Hepatocyte (in vitro differentiated cells): ENCODE data around the gene FCHSD2. TPM values are rescaled to one million over a fixed set of nuclear protein-coding genes. Genes with fewer than 3 reads are reported as not detected.

ENCODE experiments used
- DNase-seq: peaks from one replicate; pipeline ENCODE4 v3.0.0-alpha.2; 2016; ENCODE audit warnings: low spot score
- H2AFZ ChIP-seq: fragments of 200-600 bp; sonication (generic); 2 replicates; pipeline ENCODE4 v1.6.0; 2016; ENCODE audit warnings: antibody characterized with exemption, mild to moderate bottlenecking
- H3K27ac ChIP-seq: fragments of 200-600 bp; sonication (generic); 2 replicates; pipeline ENCODE4 v1.5.1; 2016; ENCODE audit warnings: mild to moderate bottlenecking
- H3K27me3 ChIP-seq: fragments of 200-600 bp; sonication (generic); 2 replicates; pipeline ENCODE4 v1.6.1; 2016
- H3K36me3 ChIP-seq: fragments of 200-600 bp; sonication (generic); replicated peaks from 2 replicates; pipeline ENCODE4 v1.5.1; 2016; ENCODE audit warnings: low read depth; ENCODE audit not compliant: insufficient read depth
- H3K4me1 ChIP-seq: fragments of 200-600 bp; sonication (generic); 2 replicates; pipeline ENCODE4 v1.5.1; 2016; ENCODE audit warnings: mild to moderate bottlenecking, moderate library complexity; ENCODE audit not compliant: insufficient read depth
- H3K4me2 ChIP-seq: fragments of 200-600 bp; sonication (generic); 2 replicates; pipeline ENCODE4 v1.6.0; 2016
- H3K4me3 ChIP-seq: fragments of 200-600 bp; sonication (generic); 2 replicates; pipeline ENCODE4 v1.5.1; 2016; ENCODE audit warnings: mild to moderate bottlenecking
- H3K79me2 ChIP-seq: fragments of 200-600 bp; sonication (generic); 2 replicates; pipeline ENCODE4 v1.6.0; 2017; ENCODE audit warnings: mild to moderate bottlenecking
- H3K9me2 ChIP-seq: fragments of 200-600 bp; sonication (generic); replicated peaks from 2 replicates; pipeline ENCODE4 v1.6.0; 2017; ENCODE audit warnings: mild to moderate bottlenecking; ENCODE audit not compliant: insufficient read depth
- H3K9me3 ChIP-seq: fragments of 200-600 bp; sonication (generic); 2 replicates; pipeline ENCODE4 v1.5.1; 2016; ENCODE audit warnings: low read depth, mild to moderate bottlenecking
- H4K20me1 ChIP-seq: fragments of 200-600 bp; sonication (generic); 2 replicates; pipeline ENCODE4 v1.6.0; 2016; ENCODE audit warnings: mild to moderate bottlenecking; ENCODE audit not compliant: insufficient read depth, poor library complexity, severe bottlenecking
- CTCF ChIP-seq: fragments of 200-600 bp; sonication (generic); IDR thresholded peaks from 2 replicates; pipeline ENCODE4 v1.5.1; 2016; ENCODE audit warnings: antibody characterized with exemption, mild to moderate bottlenecking; ENCODE audit not compliant: poor library complexity
- EZH2 ChIP-seq: fragments of 200-600 bp; sonication (generic); IDR thresholded peaks from 2 replicates; pipeline ENCODE4 v1.6.1; 2016; ENCODE audit warnings: antibody characterized with exemption, mild to moderate bottlenecking, borderline replicate concordance
- EZH2phosphoT487 ChIP-seq: fragments of 200-600 bp; sonication (generic); IDR thresholded peaks from one replicate; pipeline ENCODE4 v1.6.1; 2018; ENCODE audit warnings: antibody characterized with exemption, mild to moderate bottlenecking, low read depth, moderate library complexity; ENCODE audit not compliant: unreplicated experiment, severe bottlenecking
- WGBS: methylation state at CpG from one replicate; pipeline ENCODE4 v1.1.6; 2016; ENCODE audit warnings: low lambda C conversion rate; ENCODE audit errors: missing lambda C conversion rate; 5-methylcytosine and 5-hydroxymethylcytosine counted together
- polyA plus RNA-seq: library from polyadenylated mRNA; unstranded; fragments of >200 nt; fragmentation: Nextera tagmentation; extraction: Ambion mirVana; gene quantifications from 2 replicates; pipeline ENCODE4 v1.2.1, GENCODE V29; 2016
- total RNA-seq: library from RNA; depleted of rRNA; stranded (reverse); fragments of >200 nt; gene quantifications from 2 replicates; pipeline ENCODE4 v1.2.3, GENCODE V29; 2014

FCHSD2 gene
- total and polyA plus RNA-seq, 2 experiments from 2014 or later = 9.1 to 13.1 TPM

DNA sequence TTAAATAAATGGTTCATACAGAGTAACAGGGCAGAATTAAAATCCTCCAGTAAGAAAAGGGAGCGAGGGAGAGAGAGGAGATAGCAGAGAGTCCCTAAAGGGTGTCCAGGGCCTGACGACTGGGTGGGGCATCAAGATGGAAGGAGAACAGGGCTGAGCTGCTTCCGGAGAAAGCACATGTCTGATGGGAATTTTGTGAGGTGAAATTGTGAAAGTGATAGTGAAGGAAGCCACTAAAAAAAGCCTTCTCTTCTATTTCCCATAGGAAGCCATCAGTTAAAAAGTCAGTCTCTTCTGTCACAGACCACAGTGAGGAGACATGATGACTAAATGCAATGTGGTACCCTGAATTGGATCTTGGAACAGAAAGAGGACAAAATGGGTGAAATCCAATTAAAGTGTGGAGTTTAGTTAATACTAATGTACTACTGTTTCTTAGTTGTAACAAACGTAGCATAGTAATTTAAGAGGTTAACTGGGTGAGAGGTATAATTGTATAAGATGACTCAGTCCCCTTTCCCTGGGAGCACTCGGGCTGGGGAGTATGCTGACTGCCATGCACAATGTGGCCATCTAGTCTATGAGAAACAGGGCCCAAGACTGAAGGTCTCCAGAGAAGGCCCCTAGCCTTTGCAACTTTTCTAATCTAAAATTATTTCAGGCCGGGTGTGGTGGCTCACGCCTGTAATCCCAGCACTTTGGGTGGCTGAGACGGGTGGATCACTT is 29.5 kb upstream of the FCHSD2 start:
- H3K4me1 ChIP-seq = peaks cover 12% of the 10 kb centered on the region
- no peak overlapping the region for H3K4me2 ChIP-seq
- no peaks in the 10 kb centered on the region for H3K79me2 ChIP-seq
- no peak for TF ChIP-seq EZH2phosphoT487
- TF ChIP-seq CTCF = no peak
- TF ChIP-seq EZH2 = no peak
- H3K27me3 ChIP-seq = no peaks in the 10 kb centered on the region
- DNase-seq = no peak
- no peaks in the 10 kb centered on the region for H3K9me3 ChIP-seq
- no peak overlapping the region for H3K4me3 ChIP-seq
- 85% methylated on average over 8 of the region's 8 CpGs for WGBS
- H3K9me2 ChIP-seq = no peaks in the 10 kb centered on the region
- no peak overlapping the region for H3K27ac ChIP-seq
- H4K20me1 ChIP-seq = no peaks in the 10 kb centered on the region
- H3K36me3 ChIP-seq = no peaks in the 10 kb centered on the region
- no peak overlapping the region for H2AFZ ChIP-seq

- Histone ChIP-seq H3K4me1 (no peaks in the 10 kb centered on the region), H3K36me3 (no peaks in the 10 kb centered on the region), H3K27me3 (no peaks in the 10 kb centered on the region), H3K27ac (no peak overlapping the region), H3K4me3 (no peak overlapping the region), H3K9me3 (no peaks in the 10 kb centered on the region), H3K4me2 (no peak overlapping the region), H4K20me1 (no peaks in the 10 kb centered on the region), H2AFZ (no peak overlapping the region), H3K79me2 (no peaks in the 10 kb centered on the region), H3K9me2 (no peaks in the 10 kb centered on the region)
- 73% methylated on average over 2 of the region's 2 CpGs for WGBS
- TF ChIP-seq CTCF (no peak), EZH2 (no peak), EZH2phosphoT487 (no peak)
- DNase-seq = no peak
Observed at GRCh38 chr11:73170140-73170539, 28.0 kb upstream of the FCHSD2 start.

DNA sequence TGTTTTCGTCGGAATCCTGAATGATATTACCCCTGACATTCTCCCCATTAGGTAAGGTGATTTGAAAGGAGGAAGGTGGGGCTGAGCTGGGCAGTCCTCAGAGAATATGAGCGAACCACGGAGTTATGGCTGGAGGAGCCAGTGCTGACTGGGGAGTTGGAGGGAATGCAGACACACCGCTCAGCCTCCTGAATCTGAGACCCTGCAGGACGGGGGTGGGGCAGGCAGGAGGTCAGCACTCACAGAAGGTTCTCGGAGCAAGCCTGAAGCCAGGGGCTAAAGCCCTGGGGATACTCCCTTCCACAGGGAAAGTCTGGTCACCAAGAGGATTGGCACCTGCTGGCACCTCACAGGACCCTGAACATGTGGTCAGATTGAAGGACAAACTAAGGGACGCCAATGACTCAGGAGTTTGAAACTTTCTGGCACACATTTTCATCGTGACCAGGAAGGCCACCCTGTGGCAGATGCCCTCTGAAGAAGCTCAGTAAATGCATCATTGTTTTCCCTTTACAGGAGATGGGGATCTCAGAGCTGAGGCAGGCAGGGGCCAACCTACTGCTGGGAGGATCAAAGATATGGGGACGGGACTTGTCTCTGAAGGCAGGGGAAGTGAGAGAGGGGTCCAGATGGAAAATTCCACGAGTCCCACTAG is 26.9 kb upstream of the FCHSD2 start:
- H3K9me2 ChIP-seq = no peaks in the 10 kb centered on the region
- no peak for DNase-seq
- no peak overlapping the region for H3K4me3 ChIP-seq
- no peak overlapping the region for H3K27ac ChIP-seq
- TF ChIP-seq EZH2 (no peak), EZH2phosphoT487 (no peak), CTCF (no peak)
- no peak overlapping the region for H2AFZ ChIP-seq
- no peak overlapping the region for H3K4me2 ChIP-seq
- H3K79me2 ChIP-seq = no peaks in the 10 kb centered on the region
- H3K9me3 ChIP-seq = no peaks in the 10 kb centered on the region
- no peaks in the 10 kb centered on the region for H3K36me3 ChIP-seq
- WGBS = 65% methylated on average over 11 of the region's 11 CpGs
- no peaks in the 10 kb centered on the region for H4K20me1 ChIP-seq
- no peaks in the 10 kb centered on the region for H3K4me1 ChIP-seq
- H3K27me3 ChIP-seq = no peaks in the 10 kb centered on the region
